ENCODE results near the gene MARCHF10.

The MARCHF10 gene

GRCh38 chr17:62778990-62779681, 29.0 kb downstream of the MARCHF10 start:
- no peaks in the 10 kb centered on the region for H3K9me3 ChIP-seq (ENCODE audit: control insufficient read depth, low read length)
- H3K36me3 ChIP-seq (ENCODE audit: control insufficient read depth, insufficient read depth, low read length) = no peaks in the 10 kb centered on the region
- TF ChIP-seq, protein P1, sequence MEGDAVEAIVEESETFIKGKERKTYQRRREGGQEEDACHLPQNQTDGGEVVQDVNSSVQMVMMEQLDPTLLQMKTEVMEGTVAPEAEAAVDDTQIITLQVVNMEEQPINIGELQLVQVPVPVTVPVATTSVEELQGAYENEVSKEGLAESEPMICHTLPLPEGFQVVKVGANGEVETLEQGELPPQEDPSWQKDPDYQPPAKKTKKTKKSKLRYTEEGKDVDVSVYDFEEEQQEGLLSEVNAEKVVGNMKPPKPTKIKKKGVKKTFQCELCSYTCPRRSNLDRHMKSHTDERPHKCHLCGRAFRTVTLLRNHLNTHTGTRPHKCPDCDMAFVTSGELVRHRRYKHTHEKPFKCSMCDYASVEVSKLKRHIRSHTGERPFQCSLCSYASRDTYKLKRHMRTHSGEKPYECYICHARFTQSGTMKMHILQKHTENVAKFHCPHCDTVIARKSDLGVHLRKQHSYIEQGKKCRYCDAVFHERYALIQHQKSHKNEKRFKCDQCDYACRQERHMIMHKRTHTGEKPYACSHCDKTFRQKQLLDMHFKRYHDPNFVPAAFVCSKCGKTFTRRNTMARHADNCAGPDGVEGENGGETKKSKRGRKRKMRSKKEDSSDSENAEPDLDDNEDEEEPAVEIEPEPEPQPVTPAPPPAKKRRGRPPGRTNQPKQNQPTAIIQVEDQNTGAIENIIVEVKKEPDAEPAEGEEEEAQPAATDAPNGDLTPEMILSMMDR (IDR thresholded peaks at IDR 0.05) = no peak
- H3K4me3 ChIP-seq (ENCODE audit: low read depth, low read length) = no peak overlapping the region
- H3K79me2 ChIP-seq = no peaks in the 10 kb centered on the region
- H2AFZ ChIP-seq = no peak overlapping the region
- H3K4me2 ChIP-seq (ENCODE audit: low read length) = no peak overlapping the region
- H3K27ac ChIP-seq = no peak overlapping the region
- no peak overlapping the region for H3K9ac ChIP-seq
- no peaks in the 10 kb centered on the region for H3K4me1 ChIP-seq
- H3K27me3 ChIP-seq (ENCODE audit: control insufficient read depth, insufficient read depth, low read length) = no peaks in the 10 kb centered on the region

DNA sequence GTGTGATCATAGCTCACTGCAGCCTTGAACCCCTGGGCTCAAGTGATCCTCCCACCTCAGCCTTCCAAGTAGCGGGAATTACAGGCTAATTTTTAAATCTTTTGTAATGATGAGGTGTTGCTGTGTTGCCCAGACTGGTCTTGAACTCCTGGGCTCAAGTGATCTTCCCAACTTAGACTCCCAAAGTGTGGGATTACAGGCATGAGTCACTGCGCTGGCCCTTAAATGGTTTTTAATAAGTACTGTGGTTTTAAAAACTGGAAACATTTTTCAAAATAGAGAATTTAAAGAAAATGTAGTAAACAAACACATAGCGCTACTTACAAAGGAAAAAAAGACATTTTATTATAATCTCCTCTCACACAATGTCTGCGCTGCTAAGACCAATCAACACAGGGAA, 32.2 kb downstream of the MARCHF10 start:
- H2AFZ ChIP-seq = no peak overlapping the region
- H3K9ac ChIP-seq = no peak overlapping the region
- H3K4me1 ChIP-seq = no peaks in the 10 kb centered on the region
- no peak overlapping the region for H3K27ac ChIP-seq
- H3K4me3 ChIP-seq (ENCODE audit: low read depth, low read length) = no peak overlapping the region
- H3K27me3 ChIP-seq (ENCODE audit: control insufficient read depth, insufficient read depth, low read length) = no peaks in the 10 kb centered on the region
- H3K79me2 ChIP-seq = no peaks in the 10 kb centered on the region
- H3K36me3 ChIP-seq (ENCODE audit: control insufficient read depth, insufficient read depth, low read length) = no peaks in the 10 kb centered on the region
- no peak overlapping the region for H3K4me2 ChIP-seq (ENCODE audit: low read length)
- TF ChIP-seq, protein P1 (IDR thresholded peaks at IDR 0.05) = no peak
- H3K9me3 ChIP-seq (ENCODE audit: control insufficient read depth, low read length) = no peaks in the 10 kb centered on the region

DNA sequence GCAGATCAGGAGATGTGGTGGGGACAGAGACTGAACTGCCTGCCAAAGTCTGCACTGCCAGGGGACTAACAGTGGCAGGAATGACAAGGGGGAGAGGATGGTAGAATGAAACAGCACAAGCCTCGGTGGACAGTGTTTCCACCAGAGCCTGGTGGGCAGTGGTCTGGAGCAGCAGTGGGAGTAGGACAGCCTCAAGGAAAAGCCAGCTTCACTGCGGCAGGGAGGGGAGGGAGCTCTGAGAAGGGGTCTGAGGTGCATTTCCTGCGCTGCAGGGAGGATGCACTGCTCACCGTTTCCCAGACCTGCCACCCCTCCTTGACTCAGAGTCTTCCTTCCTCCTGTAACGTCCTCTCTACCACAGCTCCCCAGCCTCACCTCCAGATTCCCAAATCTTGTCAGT, 33.8 kb downstream of the MARCHF10 start:
- Histone ChIP-seq H3K9ac (no peak overlapping the region), H2AFZ (no peak overlapping the region), H3K27me3 (ENCODE audit: control insufficient read depth, insufficient read depth, low read length) (no peaks in the 10 kb centered on the region), H3K4me3 (ENCODE audit: low read depth, low read length) (no peak overlapping the region), H3K79me2 (no peaks in the 10 kb centered on the region), H3K27ac (no peak overlapping the region), H3K9me3 (ENCODE audit: control insufficient read depth, low read length) (no peaks in the 10 kb centered on the region), H3K36me3 (ENCODE audit: control insufficient read depth, insufficient read depth, low read length) (no peaks in the 10 kb centered on the region), H3K4me1 (no peaks in the 10 kb centered on the region), H3K4me2 (ENCODE audit: low read length) (no peak overlapping the region)
- TF ChIP-seq, protein P1 (IDR thresholded peaks at IDR 0.05) = no peak

GRCh38 chr17:62767997-62768396, 40.1 kb downstream of the MARCHF10 start:
- no peak overlapping the region for H3K9ac ChIP-seq
- H2AFZ ChIP-seq = no peak overlapping the region
- no peaks in the 10 kb centered on the region for H3K27me3 ChIP-seq (ENCODE audit: control insufficient read depth, insufficient read depth, low read length)
- TF ChIP-seq, protein P1 (IDR thresholded peaks at IDR 0.05) = no peak
- no peaks in the 10 kb centered on the region for H3K4me1 ChIP-seq
- H3K4me3 ChIP-seq (ENCODE audit: low read depth, low read length) = no peak overlapping the region
- H3K79me2 ChIP-seq = no peaks in the 10 kb centered on the region
- no peak overlapping the region for H3K27ac ChIP-seq
- no peak overlapping the region for H3K4me2 ChIP-seq (ENCODE audit: low read length)
- H3K9me3 ChIP-seq (ENCODE audit: control insufficient read depth, low read length) = no peaks in the 10 kb centered on the region
- H3K36me3 ChIP-seq (ENCODE audit: control insufficient read depth, insufficient read depth, low read length) = no peaks in the 10 kb centered on the region

GRCh38 chr17:62765351-62765750, 42.8 kb downstream of the MARCHF10 start:
- Histone ChIP-seq H3K27me3 (ENCODE audit: control insufficient read depth, insufficient read depth, low read length) (no peaks in the 10 kb centered on the region), H3K9me3 (ENCODE audit: control insufficient read depth, low read length) (no peaks in the 10 kb centered on the region), H3K4me2 (ENCODE audit: low read length) (no peak overlapping the region), H2AFZ (no peak overlapping the region), H3K27ac (no peak overlapping the region), H3K79me2 (no peaks in the 10 kb centered on the region), H3K4me3 (ENCODE audit: low read depth, low read length) (no peak overlapping the region), H3K36me3 (ENCODE audit: control insufficient read depth, insufficient read depth, low read length) (no peaks in the 10 kb centered on the region), H3K4me1 (no peaks in the 10 kb centered on the region), H3K9ac (no peak overlapping the region)
- TF ChIP-seq, protein P1 (IDR thresholded peaks at IDR 0.05) = no peak
